DOHH2 (cell line): ENCODE results near the gene SLX4IP.

ENCODE experiments used
- H3F3A ChIP-seq: fragments of 200-600 bp; sonication (generic), shearing (Covaris generic); 2 replicates; pipeline ENCODE4 v1.6.0; 2016; ENCODE audit warnings: antibody characterized with exemption, mild to moderate bottlenecking; ENCODE audit not compliant: control insufficient read depth, insufficient read depth
- H3K27ac ChIP-seq: fragments of 200-600 bp; sonication (generic); 2 replicates; pipeline ENCODE4 v1.5.1; 2014; ENCODE audit warnings: low read depth, mild to moderate bottlenecking, low read length, moderate library complexity
- H3K27me3 ChIP-seq: fragments of 200-600 bp; sonication (generic); 2 replicates; pipeline ENCODE4 v1.6.1; 2014; ENCODE audit warnings: mild to moderate bottlenecking, low read length, mixed read lengths; ENCODE audit not compliant: control insufficient read depth
- H3K36me3 ChIP-seq: fragments of 200-600 bp; sonication (generic); 2 replicates; pipeline ENCODE4 v1.6.1; 2014; ENCODE audit warnings: mild to moderate bottlenecking, low read length, moderate library complexity, mixed read lengths; ENCODE audit not compliant: control insufficient read depth
- H3K4me1 ChIP-seq: fragments of 200-600 bp; sonication (generic); 2 replicates; pipeline ENCODE4 v1.6.1; 2014; ENCODE audit warnings: mild to moderate bottlenecking, low read length, mixed read lengths; ENCODE audit not compliant: control insufficient read depth
- H3K4me2 ChIP-seq: fragments of 200-600 bp; sonication (generic); 2 replicates; pipeline ENCODE4 v1.6.0; 2014; ENCODE audit warnings: mild to moderate bottlenecking, low read length, moderate library complexity
- H3K4me3 ChIP-seq: fragments of 200-600 bp; sonication (generic); 2 replicates; pipeline ENCODE4 v1.5.1; 2014; ENCODE audit warnings: mild to moderate bottlenecking, low read length, mixed read lengths
- H3K79me2 ChIP-seq: fragments of 200-600 bp; sonication (generic); 2 replicates; pipeline ENCODE4 v1.6.1; 2014; ENCODE audit warnings: mild to moderate bottlenecking, low read length, mixed read lengths; ENCODE audit not compliant: control insufficient read depth
- H3K9me2 ChIP-seq: fragments of 200-600 bp; sonication (generic); replicated peaks from 2 replicates; pipeline ENCODE4 v1.6.1; 2014; ENCODE audit warnings: mild to moderate bottlenecking, low read length, mixed read lengths; ENCODE audit not compliant: control insufficient read depth
- H3K9me3 ChIP-seq: fragments of 200-600 bp; sonication (generic); 2 replicates; pipeline ENCODE4 v1.6.1; 2014; ENCODE audit warnings: antibody characterized with exemption, low read length, mixed read lengths; ENCODE audit not compliant: control insufficient read depth, insufficient read depth
- H4K20me1 ChIP-seq: fragments of 200-600 bp; sonication (generic); 2 replicates; pipeline ENCODE4 v1.6.0; 2014; ENCODE audit warnings: low read depth, mild to moderate bottlenecking, antibody characterized with exemption, low read length, moderate library complexity; ENCODE audit not compliant: control insufficient read depth, insufficient read depth
- EZH2phosphoT487 ChIP-seq: fragments of 200-600 bp; sonication (generic); IDR thresholded peaks from 2 replicates; pipeline ENCODE4 v1.6.1; 2017; ENCODE audit warnings: borderline replicate concordance, mild to moderate bottlenecking, antibody characterized with exemption, low read length, moderate library complexity, mixed read lengths
- TF ChIP-seq, protein P1 (sequence below): fragments of 200-600 bp; sonication (generic); IDR thresholded peaks from one replicate; pipeline ENCODE4 v1.5.1; 2014; ENCODE audit warnings: antibody characterized with exemption, mild to moderate bottlenecking, low read depth, low read length; ENCODE audit not compliant: poor library complexity, severe bottlenecking

The SLX4IP gene

DNA sequence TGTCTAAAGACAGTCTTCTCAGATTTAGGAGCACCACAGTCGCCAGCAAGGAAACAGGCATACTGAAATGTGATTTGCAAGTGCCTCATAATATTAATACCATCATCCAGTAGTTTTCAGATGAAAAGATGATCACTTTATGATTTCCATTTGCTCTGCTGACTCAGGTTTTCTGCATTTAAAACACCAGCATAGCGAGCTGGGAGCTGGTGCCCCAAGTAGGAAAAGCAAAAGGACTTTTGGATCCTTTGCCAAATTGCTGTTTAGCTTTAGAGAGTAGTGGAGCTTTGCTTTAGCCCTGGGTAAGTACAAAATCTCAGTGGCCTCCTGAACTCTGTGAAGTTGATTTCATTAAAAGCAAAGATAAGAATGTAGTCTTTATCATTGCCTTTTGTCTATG lies 160.2 kb downstream of the SLX4IP start:
- Histone ChIP-seq H3F3A (no peaks in the 10 kb centered on the region), H3K27ac (no peak overlapping the region), H3K9me3 (no peaks in the 10 kb centered on the region), H3K4me3 (no peak overlapping the region), H3K27me3 (no peaks in the 10 kb centered on the region), H4K20me1 (no peaks in the 10 kb centered on the region), H3K4me1 (no peaks in the 10 kb centered on the region), H3K9me2 (no peaks in the 10 kb centered on the region), H3K4me2 (no peak overlapping the region), H3K79me2 (no peaks in the 10 kb centered on the region), H3K36me3 (0 out of 2 replicates have a peak, but pooled peaks cover 3% of the 10 kb centered on the region)
- TF ChIP-seq, protein P1, sequence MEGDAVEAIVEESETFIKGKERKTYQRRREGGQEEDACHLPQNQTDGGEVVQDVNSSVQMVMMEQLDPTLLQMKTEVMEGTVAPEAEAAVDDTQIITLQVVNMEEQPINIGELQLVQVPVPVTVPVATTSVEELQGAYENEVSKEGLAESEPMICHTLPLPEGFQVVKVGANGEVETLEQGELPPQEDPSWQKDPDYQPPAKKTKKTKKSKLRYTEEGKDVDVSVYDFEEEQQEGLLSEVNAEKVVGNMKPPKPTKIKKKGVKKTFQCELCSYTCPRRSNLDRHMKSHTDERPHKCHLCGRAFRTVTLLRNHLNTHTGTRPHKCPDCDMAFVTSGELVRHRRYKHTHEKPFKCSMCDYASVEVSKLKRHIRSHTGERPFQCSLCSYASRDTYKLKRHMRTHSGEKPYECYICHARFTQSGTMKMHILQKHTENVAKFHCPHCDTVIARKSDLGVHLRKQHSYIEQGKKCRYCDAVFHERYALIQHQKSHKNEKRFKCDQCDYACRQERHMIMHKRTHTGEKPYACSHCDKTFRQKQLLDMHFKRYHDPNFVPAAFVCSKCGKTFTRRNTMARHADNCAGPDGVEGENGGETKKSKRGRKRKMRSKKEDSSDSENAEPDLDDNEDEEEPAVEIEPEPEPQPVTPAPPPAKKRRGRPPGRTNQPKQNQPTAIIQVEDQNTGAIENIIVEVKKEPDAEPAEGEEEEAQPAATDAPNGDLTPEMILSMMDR, result no peak
- TF ChIP-seq EZH2phosphoT487, result no peak

DNA sequence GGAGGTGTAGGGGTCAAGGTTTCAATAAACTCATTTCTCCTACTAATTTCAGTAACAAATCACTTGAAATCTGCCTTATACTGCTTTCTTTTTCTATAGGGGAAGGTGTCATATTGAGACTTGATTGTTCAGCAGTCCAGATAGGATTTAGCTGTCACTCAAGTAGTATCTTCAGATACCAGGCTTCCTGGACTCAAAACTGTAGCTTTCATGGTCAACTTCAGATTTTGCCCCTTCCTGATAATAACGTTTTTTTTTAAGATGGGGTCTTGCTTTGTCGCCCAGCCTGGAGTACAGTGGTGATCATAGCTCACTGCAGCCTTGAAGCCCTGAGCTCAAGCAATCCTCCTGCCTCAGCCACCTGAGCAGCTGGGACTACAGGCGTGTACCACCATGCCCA lies 160.9 kb downstream of the SLX4IP start:
- Histone ChIP-seq H3K27ac (no peak overlapping the region), H3K36me3 (0 out of 2 replicates have a peak, but pooled peaks cover 5% of the 10 kb centered on the region), H3K4me3 (no peak overlapping the region), H3K27me3 (no peaks in the 10 kb centered on the region), H3K9me2 (no peaks in the 10 kb centered on the region), H3K9me3 (no peaks in the 10 kb centered on the region), H3K4me1 (no peaks in the 10 kb centered on the region), H3F3A (no peaks in the 10 kb centered on the region), H3K79me2 (no peaks in the 10 kb centered on the region), H4K20me1 (no peaks in the 10 kb centered on the region), H3K4me2 (no peak overlapping the region)
- TF ChIP-seq, protein P1, result no peak
- TF ChIP-seq EZH2phosphoT487, result no peak

DNA sequence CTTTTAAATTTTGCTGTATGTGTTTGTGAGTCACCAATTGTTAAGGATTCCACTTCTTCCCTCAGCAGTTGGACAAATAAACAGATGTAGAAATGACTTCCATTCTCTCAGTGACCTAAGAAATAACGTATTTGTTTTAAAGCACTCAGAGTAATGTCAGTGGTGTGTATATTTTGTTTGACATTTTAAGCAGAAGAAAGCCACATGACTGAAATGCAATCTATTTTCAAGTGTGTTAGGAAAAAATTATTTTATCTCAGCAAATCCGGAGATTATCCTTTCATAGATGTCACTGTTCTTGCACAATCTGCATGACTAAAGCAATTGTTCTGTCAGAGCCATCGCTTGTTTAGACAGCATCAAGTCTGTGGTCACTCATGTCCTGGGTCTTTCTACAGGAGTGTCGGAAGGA lies 161.6 kb downstream of the SLX4IP start:
- Histone ChIP-seq H3K27ac (no peak overlapping the region), H3K4me3 (no peak overlapping the region), H4K20me1 (no peaks in the 10 kb centered on the region), H3K4me2 (no peak overlapping the region), H3K9me2 (no peaks in the 10 kb centered on the region), H3K9me3 (no peaks in the 10 kb centered on the region), H3K36me3 (0 out of 2 replicates have a peak, but pooled peaks cover 5% of the 10 kb centered on the region), H3K4me1 (no peaks in the 10 kb centered on the region), H3F3A (no peaks in the 10 kb centered on the region), H3K27me3 (no peaks in the 10 kb centered on the region), H3K79me2 (no peaks in the 10 kb centered on the region)
- TF ChIP-seq, protein P1, result no peak
- TF ChIP-seq EZH2phosphoT487, result no peak
